Posterior cingulate gyrus (tissue), 11 donors: ENCODE measurements around the gene ARID1A.
"Not testable (repeated sequence)": the region's sequence is repeated elsewhere in the genome, so short reads cannot be mapped to it uniquely, and the experiment has no call there.

Experiments used
- DNase-seq, 10 donors: peaks; one replicate each; pipeline versions ENCODE4 v3.0.0 to v3.0.0-alpha.2; 2020 to 2021; ENCODE audit warnings: mixed read lengths in 3 of 10
- intact Hi-C: fragments of 100-400 bp; cut with DNase I; formaldehyde crosslinking; loops from one replicate; pipeline ENCODE4 v1.15.1; 2023

The ARID1A gene

DNA sequence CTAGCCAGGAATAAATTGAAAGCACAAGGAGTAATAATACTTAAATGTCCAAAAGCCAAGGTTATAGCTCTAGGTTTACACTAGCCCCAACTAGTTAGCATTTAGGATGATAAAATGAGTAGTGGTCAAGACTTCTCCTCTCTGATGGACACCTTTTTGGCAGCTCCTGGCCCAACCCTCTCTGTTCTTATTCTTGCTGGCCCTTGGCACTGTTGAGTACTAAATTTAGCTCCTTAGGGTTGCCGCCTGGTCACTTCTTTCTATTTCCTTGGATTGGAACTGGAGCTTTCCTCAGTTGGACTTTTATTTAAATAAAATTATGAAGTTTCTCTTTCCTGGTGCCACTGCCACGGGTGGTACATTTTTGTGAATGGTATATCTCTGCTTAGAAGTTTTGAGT lies 28.3 kb downstream of the ARID1A start:
- intact Hi-C loops: no loop called here
- DNase-seq: no peak

DNA sequence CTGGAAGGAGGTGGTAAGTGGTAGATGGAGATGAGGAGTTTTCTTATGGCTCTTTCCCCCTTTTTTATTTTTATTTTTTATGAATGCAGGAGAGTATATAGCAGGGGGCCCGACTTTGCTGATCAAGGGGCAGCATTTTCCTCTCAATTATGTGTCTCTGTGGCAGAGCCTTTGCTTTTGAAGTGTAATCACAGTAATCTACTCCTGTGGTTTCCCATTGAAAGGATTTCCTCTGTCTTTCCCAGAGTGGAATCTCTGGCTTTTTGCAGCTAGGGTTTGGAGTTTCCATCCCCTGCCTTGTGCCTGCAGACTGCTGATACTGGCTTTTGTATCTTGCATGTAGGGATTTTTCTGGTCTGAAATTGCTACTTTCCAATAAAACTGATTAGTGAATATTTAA lies 29.1 kb downstream of the ARID1A start:
- intact Hi-C loops: no loop called here
- DNase-seq: no peak

DNA sequence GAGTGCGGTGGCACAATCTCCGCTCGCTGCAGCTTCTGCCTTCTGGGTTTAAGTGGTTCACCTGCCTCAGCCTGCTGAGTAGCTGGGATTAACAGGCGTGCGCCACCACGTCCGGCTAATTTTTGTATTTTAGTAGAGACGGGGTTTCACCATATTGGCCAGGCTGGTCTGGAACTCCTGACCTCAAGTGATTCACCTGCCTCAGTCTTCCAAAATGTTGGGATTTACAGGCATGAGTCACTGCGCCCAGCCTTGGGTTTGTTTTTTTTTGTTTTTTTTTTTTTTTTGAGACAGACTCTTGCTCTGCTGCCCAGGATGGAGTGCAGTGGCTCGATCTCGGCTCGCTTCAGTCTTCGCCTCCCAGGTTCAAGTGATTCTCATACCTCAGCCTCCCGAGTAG lies 30.1 kb downstream of the ARID1A start:
- DNase-seq, intact Hi-C loops: not testable (repeated sequence)

DNA sequence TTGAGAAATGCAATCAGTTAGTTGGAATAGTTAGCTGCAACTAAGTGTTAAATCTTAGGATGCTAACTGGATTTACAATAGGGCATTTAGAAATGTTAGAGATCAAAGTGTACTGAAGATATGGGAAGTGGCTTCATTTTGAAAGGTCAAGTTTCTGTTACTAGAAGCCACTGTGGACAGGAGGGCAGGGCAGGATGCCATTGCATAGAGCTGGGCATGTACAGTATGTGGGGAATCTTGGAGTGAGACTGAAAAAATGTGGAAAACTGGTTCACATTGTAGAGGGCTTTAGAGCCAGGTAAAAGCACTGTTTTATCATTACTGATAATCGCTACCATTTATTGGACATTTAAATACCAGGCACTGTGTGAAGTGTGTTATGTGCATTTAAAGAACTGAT lies 31.0 kb downstream of the ARID1A start:
- intact Hi-C loops: no loop called here
- no peak for DNase-seq

DNA sequence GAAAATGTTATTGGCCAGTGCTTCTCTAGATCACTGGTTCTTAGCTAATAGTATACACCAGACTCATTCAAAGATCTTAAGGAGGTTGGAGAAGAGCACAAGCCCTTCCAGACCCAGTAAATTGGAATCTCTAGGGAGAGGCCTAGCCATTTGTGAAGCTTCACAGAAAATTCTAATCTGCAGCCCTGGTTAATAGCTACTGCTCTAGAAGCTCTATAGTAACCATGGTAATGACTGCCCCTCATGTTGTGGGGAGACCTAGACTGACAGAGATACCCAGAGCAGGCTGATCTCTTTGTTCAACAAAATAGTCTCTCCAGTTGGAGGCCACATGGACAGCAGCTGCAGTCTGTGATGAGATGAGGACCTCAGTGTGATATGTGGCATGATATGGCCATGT lies 31.7 kb downstream of the ARID1A start:
- intact Hi-C loops: no loop called here
- no peak for DNase-seq

DNA sequence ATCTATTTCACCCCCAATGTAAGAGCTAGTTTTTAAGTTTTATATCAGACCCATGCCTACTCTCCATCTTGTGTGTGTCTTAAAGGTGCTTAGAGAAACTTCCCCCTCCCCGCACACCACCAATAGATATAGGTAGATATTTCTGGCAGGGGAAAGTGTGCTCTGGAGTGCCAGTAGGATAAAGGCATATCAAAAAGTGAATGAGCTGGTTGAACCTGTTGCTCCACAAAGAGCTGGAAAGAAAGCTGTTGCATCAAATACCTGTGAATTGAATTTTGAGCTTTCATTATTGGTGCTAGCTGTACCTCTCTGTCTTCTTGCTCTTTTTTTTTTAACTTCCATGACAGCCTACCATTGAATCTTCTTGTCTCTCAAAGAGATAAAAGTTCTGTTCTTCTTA lies 32.8 kb downstream of the ARID1A start:
- no peak for DNase-seq
- intact Hi-C loops: no loop called here

DNA sequence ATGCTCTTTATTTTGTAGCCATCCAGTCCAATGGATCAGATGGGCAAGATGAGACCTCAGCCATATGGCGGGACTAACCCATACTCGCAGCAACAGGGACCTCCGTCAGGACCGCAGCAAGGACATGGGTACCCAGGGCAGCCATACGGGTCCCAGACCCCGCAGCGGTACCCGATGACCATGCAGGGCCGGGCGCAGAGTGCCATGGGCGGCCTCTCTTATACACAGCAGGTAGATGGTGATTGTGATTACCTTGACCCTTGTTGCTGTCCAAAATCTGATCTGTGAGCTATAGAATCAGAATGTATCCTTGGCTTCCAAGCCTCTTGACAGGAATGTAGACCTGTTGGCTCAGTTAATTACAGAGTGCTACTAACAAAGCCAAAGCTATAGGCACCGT lies 33.8 kb downstream of the ARID1A start:
- intact Hi-C loops: no loop called here
- DNase-seq: no peak

DNA sequence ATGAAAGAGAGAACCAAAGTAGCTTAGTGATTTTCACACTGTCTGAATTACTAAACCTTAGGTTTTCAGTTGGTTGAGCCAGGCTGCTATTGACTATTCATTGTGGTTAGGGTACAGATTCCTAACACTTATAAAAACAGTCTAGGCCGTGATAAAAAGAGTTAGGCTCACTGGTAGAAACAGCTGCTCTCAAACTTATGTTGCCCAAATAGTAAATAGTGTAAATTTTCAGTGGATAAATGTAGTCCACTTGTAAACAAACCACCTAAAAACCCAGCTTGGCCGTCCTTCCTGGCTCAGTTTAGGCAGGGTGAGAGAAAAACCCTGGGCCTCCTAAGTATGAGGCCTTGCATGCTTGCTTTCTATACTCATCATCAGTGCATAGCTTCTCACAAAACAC lies 34.9 kb downstream of the ARID1A start:
- intact Hi-C loops: no loop called here
- DNase-seq: no peak

DNA sequence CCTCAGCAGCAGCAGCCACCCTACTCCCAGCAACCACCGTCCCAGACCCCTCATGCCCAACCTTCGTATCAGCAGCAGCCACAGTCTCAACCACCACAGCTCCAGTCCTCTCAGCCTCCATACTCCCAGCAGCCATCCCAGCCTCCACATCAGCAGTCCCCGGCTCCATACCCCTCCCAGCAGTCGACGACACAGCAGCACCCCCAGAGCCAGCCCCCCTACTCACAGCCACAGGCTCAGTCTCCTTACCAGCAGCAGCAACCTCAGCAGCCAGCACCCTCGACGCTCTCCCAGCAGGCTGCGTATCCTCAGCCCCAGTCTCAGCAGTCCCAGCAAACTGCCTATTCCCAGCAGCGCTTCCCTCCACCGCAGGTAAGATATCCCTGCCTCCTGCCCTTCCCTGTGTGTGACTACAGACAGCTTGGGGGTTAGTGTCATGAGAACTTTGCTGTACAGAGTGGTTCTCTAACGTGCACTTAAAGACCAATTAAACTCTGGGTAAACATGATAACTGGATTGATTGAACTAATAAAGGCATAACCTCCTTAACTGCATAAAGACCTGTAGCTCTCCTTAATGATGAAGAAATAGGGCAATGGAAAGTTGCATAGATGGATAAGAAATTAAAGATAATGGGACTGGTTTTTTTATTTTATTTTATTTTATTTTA lies 35.6 kb downstream of the ARID1A start:
- DNase-seq: no peak
- intact Hi-C loops: no loop called here

DNA sequence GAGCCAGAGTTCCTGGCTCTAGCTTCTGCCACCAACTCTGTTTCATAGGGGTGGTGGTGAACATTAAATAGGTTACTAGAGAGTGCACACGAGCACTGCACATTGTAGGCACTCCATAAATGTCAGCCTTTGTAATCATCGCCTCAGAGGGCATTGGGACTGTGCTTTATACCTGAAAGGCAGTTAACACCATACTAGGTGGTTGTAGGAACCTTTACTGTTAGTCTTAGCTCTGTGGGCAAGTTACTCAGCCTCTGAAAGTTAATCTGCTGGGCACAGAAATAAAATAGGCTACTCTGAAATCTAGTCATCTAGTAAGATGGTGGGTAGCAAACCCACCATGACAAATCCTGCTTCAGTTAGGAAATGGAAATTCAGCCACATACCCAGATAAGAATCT lies 37.6 kb downstream of the ARID1A start:
- intact Hi-C loops: no loop called here

DNA sequence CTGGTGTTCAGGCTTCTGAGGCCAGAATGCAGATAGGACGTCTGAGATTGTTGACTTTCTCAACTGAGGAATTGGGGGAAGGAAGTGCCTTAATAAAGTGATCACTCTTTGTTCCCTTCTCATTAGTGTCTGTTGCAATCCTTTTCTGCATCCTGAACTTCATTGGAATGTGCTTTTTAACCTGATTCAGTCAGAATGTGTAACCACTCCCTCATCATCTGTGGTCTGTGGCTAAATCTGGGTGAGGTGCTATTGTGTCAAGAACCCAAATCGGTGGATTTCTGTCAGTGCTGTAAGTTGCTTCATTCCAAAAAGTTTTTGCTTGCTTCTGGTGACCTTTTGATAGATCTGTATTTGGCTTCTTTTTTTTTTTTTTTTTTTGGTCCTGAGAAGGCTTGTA lies 38.2 kb downstream of the ARID1A start:
- intact Hi-C loops: no loop called here
- no peak for DNase-seq

More for the DNA sequence above, 37.6 kb downstream of the ARID1A start:
- no peak for DNase-seq

DNA sequence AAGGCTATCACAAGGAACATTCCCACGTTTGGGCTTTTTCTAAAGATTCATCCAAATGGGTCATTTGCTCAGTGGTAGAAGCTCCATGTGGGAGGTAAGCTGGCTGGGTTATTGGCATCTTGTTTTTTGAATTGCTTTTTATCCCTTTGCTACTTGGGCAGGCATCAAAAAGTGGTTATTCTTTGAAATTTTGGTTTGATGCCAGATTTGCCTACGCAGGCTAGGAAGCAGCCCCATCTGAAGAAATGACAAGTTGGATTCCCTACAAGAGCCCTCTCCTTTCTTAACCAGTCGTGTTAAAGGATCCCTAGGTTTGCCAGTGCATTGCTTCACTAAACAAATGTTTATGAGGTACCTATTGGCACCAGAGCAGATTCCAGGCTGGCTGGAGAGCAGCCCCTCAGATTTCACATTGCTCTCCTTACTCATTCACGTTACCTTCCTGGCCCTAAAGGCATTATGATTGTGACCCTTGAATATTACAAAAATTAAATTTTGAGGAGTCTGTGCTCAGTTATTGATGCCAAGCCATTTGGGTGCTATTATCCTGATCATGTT lies 38.8 kb downstream of the ARID1A start:
- no peak for DNase-seq
- intact Hi-C loops: no loop called here

DNA sequence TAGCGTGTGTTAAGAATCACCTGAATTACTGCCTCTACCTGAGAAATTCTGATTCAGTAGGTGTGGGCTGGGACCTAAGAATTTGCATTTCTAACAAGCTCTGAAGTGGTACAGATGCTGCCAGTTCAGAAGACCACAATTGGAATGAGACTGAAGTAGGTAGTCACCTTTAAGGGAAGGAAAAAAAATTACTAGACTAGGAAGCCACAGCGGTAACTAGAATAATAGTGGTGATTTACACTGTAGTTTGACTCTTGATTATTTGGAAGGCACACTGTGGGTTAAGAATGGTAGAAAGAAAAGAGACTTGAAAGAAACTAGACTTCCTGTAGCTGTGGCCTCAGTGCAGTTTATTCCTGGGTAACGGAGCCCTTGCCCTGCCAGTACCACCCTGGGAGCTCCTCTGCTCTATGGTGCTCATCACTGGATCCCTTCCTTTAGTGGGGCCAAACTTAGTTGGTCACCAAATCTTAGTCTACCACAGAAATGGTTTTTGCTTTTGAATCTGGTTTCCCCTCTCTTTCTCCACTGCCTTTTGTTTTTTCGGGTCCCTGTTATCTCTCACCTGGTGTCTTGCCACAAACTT lies 43.6 kb downstream of the ARID1A start:
- intact Hi-C loops: no loop called here
- DNase-seq: no peak

DNA sequence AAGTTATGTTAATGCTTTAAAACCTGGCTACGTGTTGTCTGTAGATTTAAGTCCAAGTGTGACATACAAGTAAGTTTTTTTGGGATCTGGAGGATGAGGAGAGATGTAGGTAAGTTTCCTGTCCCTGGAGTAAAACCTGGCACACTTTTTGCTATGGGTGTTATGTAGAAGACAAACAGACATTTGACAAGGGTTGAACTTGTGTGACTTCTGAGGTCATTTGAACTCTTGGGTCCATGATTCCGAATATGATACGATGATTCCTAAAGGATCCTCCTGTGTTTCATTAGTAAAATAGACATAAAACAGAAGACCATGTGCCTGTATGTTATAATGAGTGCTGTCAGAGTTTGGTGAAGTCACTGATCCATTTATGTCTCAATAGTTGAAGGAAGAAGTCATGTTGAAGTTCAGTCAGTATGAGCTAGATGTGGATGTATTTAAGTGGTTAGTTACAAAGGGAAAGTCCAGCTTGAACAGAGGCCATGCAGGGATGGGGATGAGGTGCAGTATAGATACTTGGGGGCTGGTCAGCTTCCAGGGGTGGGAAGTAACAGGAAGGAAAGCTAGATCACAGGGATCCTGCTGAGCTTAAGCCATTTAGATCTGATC lies 44.3 kb downstream of the ARID1A start:
- DNase-seq: no peak
- intact Hi-C loops: loop anchor here (10.0 kb wide), 1 partner anchor 45 kb away; the partner anchor contains the start of gene ARID1A

DNA sequence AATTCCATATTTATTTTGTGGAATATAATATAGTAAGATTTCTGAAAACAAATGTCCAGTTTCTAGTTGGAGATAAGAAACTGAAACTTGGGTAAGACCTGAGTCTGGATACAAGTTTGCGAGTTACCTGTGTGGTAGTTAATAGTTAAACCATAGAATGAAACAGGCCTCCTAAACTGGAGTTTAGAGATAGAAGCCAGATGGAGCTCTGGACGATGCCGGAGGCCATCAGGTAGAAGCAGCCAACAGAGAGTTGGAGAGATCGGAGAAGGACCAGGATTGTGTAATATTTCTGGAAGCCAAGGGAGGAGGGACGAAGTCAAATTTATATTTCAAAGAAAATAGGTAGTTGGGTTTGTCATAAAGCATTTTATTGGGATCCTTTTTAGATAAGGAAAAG lies 45.1 kb downstream of the ARID1A start:
- no peak for DNase-seq
- intact Hi-C loops: loop anchor here (10.0 kb wide), 1 partner anchor 46 kb away; the partner anchor contains the start of gene ARID1A

DNA sequence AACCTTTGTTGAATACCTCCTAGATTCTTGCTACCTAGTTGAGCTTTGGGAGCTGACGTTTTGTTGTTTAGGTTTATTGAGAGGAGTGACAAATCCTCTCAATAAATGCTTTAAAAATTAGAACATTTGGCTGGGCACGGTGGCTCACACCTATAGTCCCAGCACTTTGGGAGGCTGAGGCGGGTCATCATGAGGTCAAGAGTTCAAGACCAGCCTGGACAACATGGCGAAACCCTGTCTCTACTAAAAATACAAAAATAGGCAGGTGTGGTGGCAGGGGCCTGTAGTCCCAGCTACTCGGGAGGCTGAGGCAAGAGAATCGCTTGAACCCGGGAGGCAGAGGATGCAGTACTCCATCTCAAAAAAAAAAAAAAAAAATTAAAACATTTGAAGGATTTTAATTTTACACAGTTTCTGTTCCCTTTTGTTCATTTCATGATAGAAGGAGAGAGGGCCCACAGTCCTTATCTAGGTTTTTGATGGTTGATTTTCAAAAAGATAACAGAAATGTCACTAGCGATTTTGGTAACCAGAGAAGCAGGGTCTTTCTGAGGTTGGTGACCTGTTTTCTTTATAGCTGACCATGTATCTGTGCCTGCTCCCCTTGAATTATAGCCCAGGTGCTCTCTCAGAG lies 47.7 kb downstream of the ARID1A start:
- no peak for DNase-seq
- intact Hi-C loops: loop anchor here (10.0 kb wide), 1 partner anchor 49 kb away; the partner anchor contains the start of gene ARID1A

DNA sequence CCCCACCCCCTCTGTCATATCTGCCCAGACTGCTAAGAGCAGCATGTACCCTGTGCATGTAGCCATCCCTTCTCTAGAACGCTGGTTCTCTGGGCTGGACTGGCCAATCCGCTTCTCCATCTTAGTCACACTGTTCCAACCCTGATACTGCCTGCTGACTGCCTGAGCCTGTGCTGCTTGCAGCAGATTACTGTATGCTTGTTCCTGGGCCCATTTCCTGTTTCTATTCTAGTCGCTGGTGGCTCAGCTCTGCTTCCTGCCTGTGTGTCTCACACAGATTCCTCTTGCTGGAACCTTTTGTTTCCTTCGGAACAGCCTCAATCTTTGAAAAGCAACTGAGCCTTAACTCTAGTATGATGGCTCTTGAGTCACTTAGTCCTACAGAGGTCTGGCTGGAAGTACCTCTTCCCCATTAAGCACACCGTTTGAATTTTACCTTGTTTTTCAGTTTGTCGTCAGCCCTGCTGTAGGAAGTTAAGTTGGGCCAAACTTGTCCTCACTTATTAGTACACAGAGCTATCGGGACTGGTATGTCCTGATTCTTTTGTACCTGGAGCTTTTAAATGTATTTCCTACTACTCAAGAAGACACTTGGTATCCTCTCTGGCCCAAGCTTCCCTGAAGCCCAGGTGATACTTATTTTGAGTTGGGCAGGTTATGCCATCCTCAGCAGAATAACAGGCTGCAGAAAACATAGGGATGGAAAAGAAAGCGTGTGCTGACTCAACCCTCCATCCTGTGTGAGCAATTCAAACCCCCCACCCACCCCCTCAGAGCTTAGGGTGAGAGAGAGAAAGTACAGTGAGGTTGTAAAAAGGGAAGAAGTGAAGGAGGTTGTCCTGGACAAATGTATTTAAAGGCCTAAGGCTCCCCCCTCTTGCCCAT lies 48.5 kb downstream of the ARID1A start:
- DNase-seq: peak; percentile 38 to 94 (median 59)
- intact Hi-C loops: loop anchor here (10.0 kb wide), 1 partner anchor 50 kb away; the partner anchor contains the start of gene ARID1A

DNA sequence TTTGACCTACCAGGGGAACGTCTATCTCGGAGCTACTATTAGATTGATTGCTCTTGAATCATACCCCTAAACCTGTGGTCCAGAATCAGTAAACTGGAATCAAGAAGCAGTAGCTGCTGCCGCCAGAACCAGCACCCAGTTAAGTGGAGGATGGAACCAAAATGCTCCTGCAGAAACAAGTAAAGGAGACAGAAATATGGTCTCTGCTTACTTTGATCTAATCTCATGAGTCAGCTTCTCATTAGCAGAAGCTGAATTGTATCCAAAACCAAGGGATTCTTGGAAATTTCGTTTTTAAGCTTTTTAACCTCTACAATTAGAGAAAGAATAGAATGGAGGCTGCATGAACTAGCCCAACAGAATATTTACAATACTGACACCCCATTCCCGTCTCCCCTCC lies 49.4 kb downstream of the ARID1A start:
- DNase-seq: no peak
- intact Hi-C loops: loop anchor here (10.0 kb wide), 1 partner anchor 50 kb away; the partner anchor contains the start of gene ARID1A

DNA sequence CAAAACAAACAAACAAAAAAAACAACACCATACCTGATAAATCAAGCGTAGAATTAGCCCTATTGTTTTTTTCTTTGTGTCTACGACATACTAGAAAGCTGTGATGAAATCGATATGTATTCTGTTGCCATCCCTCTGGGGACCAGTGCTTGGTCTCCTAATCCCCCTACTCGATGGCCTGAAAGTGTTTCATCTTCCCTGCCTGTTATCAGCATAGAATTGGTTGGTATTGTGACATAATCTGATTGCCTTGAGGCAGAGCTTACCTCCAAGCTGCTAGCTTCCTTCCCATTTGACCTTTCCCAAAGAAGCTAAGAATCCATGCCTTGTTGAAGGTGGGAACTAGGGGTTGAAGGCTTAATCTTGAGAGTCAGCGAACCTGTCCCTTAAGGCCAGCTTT lies 51.2 kb downstream of the ARID1A start:
- no peak for DNase-seq
- intact Hi-C loops: loop anchor here (10.0 kb wide), 1 partner anchor 52 kb away; the partner anchor contains the start of gene ARID1A

DNA sequence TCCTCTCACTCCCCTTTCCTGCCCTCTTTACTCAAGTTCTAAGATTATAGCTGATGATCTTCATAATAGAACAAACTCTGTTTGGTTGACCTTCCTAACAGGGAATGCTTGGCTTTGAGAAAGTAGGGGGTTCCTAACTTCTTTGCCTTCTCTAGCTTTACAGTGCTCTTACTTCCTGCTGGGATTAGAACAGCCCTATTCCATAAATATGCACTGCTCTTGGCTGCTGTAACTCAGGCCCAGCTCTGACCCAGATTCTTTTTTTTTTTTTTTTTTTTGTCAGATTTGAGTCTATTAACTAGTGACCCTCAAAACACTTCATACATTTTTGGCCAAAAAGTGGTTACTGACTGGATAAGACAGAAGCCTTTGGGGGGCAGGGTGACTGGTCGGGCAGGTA lies 52.5 kb downstream of the ARID1A start:
- no peak for DNase-seq
- intact Hi-C loops: loop anchor here (10.0 kb wide), 1 partner anchor 54 kb away; the partner anchor contains the start of gene ARID1A
